ENCODE data around the gene SHB. TPM values are rescaled to one million over a fixed set of nuclear protein-coding genes. Genes with fewer than 3 reads are reported as not detected.

The SHB gene
- total and polyA plus RNA-seq, 2 donors: 4.9 to 5.5 TPM

GRCh38 chr9:37946041-37946440, 123.0 kb downstream of the SHB start:
- Histone ChIP-seq H3K4me3 (ENCODE audit: low read length in 2 of 2) (no peak overlapping the region), H3K36me3 (ENCODE audit: control insufficient read depth in 2 of 2, insufficient read depth in 2 of 2, low read length in 1 of 2) (peaks cover 0 to 4% of the 10 kb centered on the region in 2 donors)

GRCh38 chr9:37944671-37945481, 124.2 kb downstream of the SHB start:
- Histone ChIP-seq H3K4me1 (ENCODE audit: control insufficient read depth in 2 of 2, insufficient read depth in 2 of 2, low read length in 2 of 2) (peaks cover 0 to 12% of the 10 kb centered on the region in 2 donors), H3K27ac (ENCODE audit: low read depth in 1 of 2, low read length in 1 of 2) (no peak overlapping the region), H3K36me3 (ENCODE audit: control insufficient read depth in 2 of 2, insufficient read depth in 2 of 2, low read length in 1 of 2) (peaks cover 0 to 4% of the 10 kb centered on the region in 2 donors), H3K9me3 (ENCODE audit: control insufficient read depth in 2 of 2, insufficient read depth in 1 of 2, low read length in 1 of 2) (no peaks in the 10 kb centered on the region), H3K27me3 (ENCODE audit: control insufficient read depth in 2 of 2, insufficient read depth in 1 of 2, low read length in 1 of 2) (no peaks in the 10 kb centered on the region), H3K4me3 (ENCODE audit: low read length in 2 of 2) (no peak overlapping the region)
- DNase-seq (ENCODE audit: low read depth in 6 of 9, low spot score in 9 of 9): no peak
- WGBS: 94% methylated on average over 9 of the region's 9 CpGs

More at GRCh38 chr9:37946041-37946440, 123.0 kb downstream of the SHB start:
- Histone ChIP-seq H3K27ac (ENCODE audit: low read depth in 1 of 2, low read length in 1 of 2) (no peak overlapping the region), H3K9me3 (ENCODE audit: control insufficient read depth in 2 of 2, insufficient read depth in 1 of 2, low read length in 1 of 2) (no peaks in the 10 kb centered on the region), H3K4me1 (ENCODE audit: control insufficient read depth in 2 of 2, insufficient read depth in 2 of 2, low read length in 2 of 2) (peaks cover 0 to 12% of the 10 kb centered on the region in 2 donors), H3K27me3 (ENCODE audit: control insufficient read depth in 2 of 2, insufficient read depth in 1 of 2, low read length in 1 of 2) (no peaks in the 10 kb centered on the region)
- no peak for DNase-seq (ENCODE audit: low read depth in 6 of 9, low spot score in 9 of 9)
- WGBS: 97% methylated on average over 8 of the region's 8 CpGs

GRCh38 chr9:37944266-37944650, 124.8 kb downstream of the SHB start:
- no peak for DNase-seq (ENCODE audit: low read depth in 6 of 9, low spot score in 9 of 9)
- WGBS: 87% methylated on average over 7 of the region's 7 CpGs
- H3K36me3 ChIP-seq (ENCODE audit: control insufficient read depth in 2 of 2, insufficient read depth in 2 of 2, low read length in 1 of 2): peaks cover 0 to 4% of the 10 kb centered on the region in 2 donors
- no peak overlapping the region for H3K27ac ChIP-seq (ENCODE audit: low read depth in 1 of 2, low read length in 1 of 2)
- H3K9me3 ChIP-seq (ENCODE audit: control insufficient read depth in 2 of 2, insufficient read depth in 1 of 2, low read length in 1 of 2): no peaks in the 10 kb centered on the region
- H3K27me3 ChIP-seq (ENCODE audit: control insufficient read depth in 2 of 2, insufficient read depth in 1 of 2, low read length in 1 of 2): no peaks in the 10 kb centered on the region
- H3K4me3 ChIP-seq (ENCODE audit: low read length in 2 of 2): no peak overlapping the region
- peaks cover 0 to 12% of the 10 kb centered on the region in 2 donors for H3K4me1 ChIP-seq (ENCODE audit: control insufficient read depth in 2 of 2, insufficient read depth in 2 of 2, low read length in 2 of 2)

GRCh38 chr9:37943345-37944265, 125.4 kb downstream of the SHB start:
- no peak overlapping the region for H3K27ac ChIP-seq (ENCODE audit: low read depth in 1 of 2, low read length in 1 of 2)
- H3K36me3 ChIP-seq (ENCODE audit: control insufficient read depth in 2 of 2, insufficient read depth in 2 of 2, low read length in 1 of 2): peaks cover 0 to 4% of the 10 kb centered on the region in 2 donors
- 94% methylated on average over 12 of the region's 12 CpGs for WGBS
- no peaks in the 10 kb centered on the region for H3K9me3 ChIP-seq (ENCODE audit: control insufficient read depth in 2 of 2, insufficient read depth in 1 of 2, low read length in 1 of 2)
- no peaks in the 10 kb centered on the region for H3K27me3 ChIP-seq (ENCODE audit: control insufficient read depth in 2 of 2, insufficient read depth in 1 of 2, low read length in 1 of 2)
- H3K4me3 ChIP-seq (ENCODE audit: low read length in 2 of 2): no peak overlapping the region
- H3K4me1 ChIP-seq (ENCODE audit: control insufficient read depth in 2 of 2, insufficient read depth in 2 of 2, low read length in 2 of 2): peaks cover 0 to 12% of the 10 kb centered on the region in 2 donors
- DNase-seq (ENCODE audit: low read depth in 6 of 9, low spot score in 9 of 9): no peak

- 96% methylated on average over 12 of the region's 12 CpGs for WGBS
- peaks cover 0 to 4% of the 10 kb centered on the region in 2 donors for H3K36me3 ChIP-seq (ENCODE audit: control insufficient read depth in 2 of 2, insufficient read depth in 2 of 2, low read length in 1 of 2)
- DNase-seq (ENCODE audit: low read depth in 6 of 9, low spot score in 9 of 9): no peak
- H3K9me3 ChIP-seq (ENCODE audit: control insufficient read depth in 2 of 2, insufficient read depth in 1 of 2, low read length in 1 of 2): no peaks in the 10 kb centered on the region
- H3K27me3 ChIP-seq (ENCODE audit: control insufficient read depth in 2 of 2, insufficient read depth in 1 of 2, low read length in 1 of 2): no peaks in the 10 kb centered on the region
- H3K27ac ChIP-seq (ENCODE audit: low read depth in 1 of 2, low read length in 1 of 2): no peak overlapping the region
- H3K4me3 ChIP-seq (ENCODE audit: low read length in 2 of 2): no peak overlapping the region
- H3K4me1 ChIP-seq (ENCODE audit: control insufficient read depth in 2 of 2, insufficient read depth in 2 of 2, low read length in 2 of 2): peaks cover 0 to 12% of the 10 kb centered on the region in 2 donors
Measured at GRCh38 chr9:37942621-37943344, 126.2 kb downstream of the SHB start.

GRCh38 chr9:37941253-37941652, 127.8 kb downstream of the SHB start:
- no peaks in the 10 kb centered on the region for H3K27me3 ChIP-seq (ENCODE audit: control insufficient read depth in 2 of 2, insufficient read depth in 1 of 2, low read length in 1 of 2)
- H3K4me1 ChIP-seq (ENCODE audit: control insufficient read depth in 2 of 2, insufficient read depth in 2 of 2, low read length in 2 of 2): peaks cover 0 to 12% of the 10 kb centered on the region in 2 donors
- WGBS: 98% methylated on average over 2 of the region's 2 CpGs
- H3K9me3 ChIP-seq (ENCODE audit: control insufficient read depth in 2 of 2, insufficient read depth in 1 of 2, low read length in 1 of 2): no peaks in the 10 kb centered on the region
- DNase-seq (ENCODE audit: low read depth in 6 of 9, low spot score in 9 of 9): no peak
- H3K4me3 ChIP-seq (ENCODE audit: low read length in 2 of 2): no peak overlapping the region
- no peaks in the 10 kb centered on the region for H3K36me3 ChIP-seq (ENCODE audit: control insufficient read depth in 2 of 2, insufficient read depth in 2 of 2, low read length in 1 of 2)
- H3K27ac ChIP-seq (ENCODE audit: low read depth in 1 of 2, low read length in 1 of 2): no peak overlapping the region

GRCh38 chr9:37939575-37940095, 129.4 kb downstream of the SHB start:
- Histone ChIP-seq H3K9me3 (ENCODE audit: control insufficient read depth in 2 of 2, insufficient read depth in 1 of 2, low read length in 1 of 2) (no peaks in the 10 kb centered on the region), H3K27ac (ENCODE audit: low read depth in 1 of 2, low read length in 1 of 2) (no peak overlapping the region), H3K4me3 (ENCODE audit: low read length in 2 of 2) (no peak overlapping the region), H3K4me1 (ENCODE audit: control insufficient read depth in 2 of 2, insufficient read depth in 2 of 2, low read length in 2 of 2) (peaks cover 0 to 11% of the 10 kb centered on the region in 2 donors), H3K27me3 (ENCODE audit: control insufficient read depth in 2 of 2, insufficient read depth in 1 of 2, low read length in 1 of 2) (no peaks in the 10 kb centered on the region), H3K36me3 (ENCODE audit: control insufficient read depth in 2 of 2, insufficient read depth in 2 of 2, low read length in 1 of 2) (no peaks in the 10 kb centered on the region)
- 96% methylated on average over 6 of the region's 6 CpGs for WGBS
- no peak for DNase-seq (ENCODE audit: low read depth in 6 of 9, low spot score in 9 of 9)

GRCh38 chr9:37938121-37938891, 130.7 kb downstream of the SHB start:
- H3K9me3 ChIP-seq (ENCODE audit: control insufficient read depth in 2 of 2, insufficient read depth in 1 of 2, low read length in 1 of 2): no peaks in the 10 kb centered on the region
- no peak overlapping the region for H3K4me3 ChIP-seq (ENCODE audit: low read length in 2 of 2)
- H3K4me1 ChIP-seq (ENCODE audit: control insufficient read depth in 2 of 2, insufficient read depth in 2 of 2, low read length in 2 of 2): peaks cover 0 to 1% of the 10 kb centered on the region in 2 donors
- H3K27me3 ChIP-seq (ENCODE audit: control insufficient read depth in 2 of 2, insufficient read depth in 1 of 2, low read length in 1 of 2): no peaks in the 10 kb centered on the region
- H3K36me3 ChIP-seq (ENCODE audit: control insufficient read depth in 2 of 2, insufficient read depth in 2 of 2, low read length in 1 of 2): no peaks in the 10 kb centered on the region
- no peak for DNase-seq (ENCODE audit: low read depth in 6 of 9, low spot score in 9 of 9)
- H3K27ac ChIP-seq (ENCODE audit: low read depth in 1 of 2, low read length in 1 of 2): no peak overlapping the region
- 96% methylated on average over 22 of the region's 22 CpGs for WGBS
